CD4-positive, alpha-beta T cell treated with Interleukin-4 for 4 hours (primary cell): ENCODE results near the gene A2ML1.
"Not testable (repeated sequence)": the region's sequence is repeated elsewhere in the genome, so short reads cannot be mapped to it uniquely, and the experiment has no call there.

ENCODE experiments used
- DNase-seq: peaks from one replicate; pipeline ENCODE4 v3.0.0-alpha.2; 2020

The A2ML1 gene

DNA sequence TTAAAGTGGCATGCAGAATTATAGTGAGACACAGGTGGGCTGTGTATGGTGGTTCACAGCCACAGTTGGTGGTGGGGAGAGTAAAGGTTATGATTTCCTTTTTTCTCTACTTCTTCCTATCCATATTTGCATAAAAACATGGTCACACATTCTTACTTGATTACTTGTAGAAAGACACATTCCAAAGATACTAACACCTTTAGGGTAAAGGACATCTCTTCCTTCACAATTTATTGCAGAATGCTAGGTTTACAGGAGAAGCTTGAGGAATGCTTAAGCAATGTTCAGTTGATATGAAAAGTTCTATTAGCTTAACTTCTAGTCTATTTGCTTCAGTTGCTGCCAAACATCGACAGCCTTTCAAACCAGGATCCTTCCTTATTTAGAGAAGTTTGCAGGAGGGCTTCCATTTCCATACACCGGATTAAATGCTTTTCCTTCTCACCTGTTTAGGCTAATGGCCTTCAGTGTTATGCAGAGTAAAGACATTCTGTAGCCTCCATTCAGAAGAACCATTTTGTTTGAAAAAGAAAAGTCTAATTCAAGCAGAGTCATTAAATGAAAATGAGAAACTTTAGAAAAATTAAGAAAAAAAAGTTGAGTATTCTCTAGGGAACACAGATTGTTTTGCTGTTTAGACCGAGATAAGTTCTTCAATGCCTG lies 89.3 kb downstream of the A2ML1 start:
- no peak for DNase-seq

DNA sequence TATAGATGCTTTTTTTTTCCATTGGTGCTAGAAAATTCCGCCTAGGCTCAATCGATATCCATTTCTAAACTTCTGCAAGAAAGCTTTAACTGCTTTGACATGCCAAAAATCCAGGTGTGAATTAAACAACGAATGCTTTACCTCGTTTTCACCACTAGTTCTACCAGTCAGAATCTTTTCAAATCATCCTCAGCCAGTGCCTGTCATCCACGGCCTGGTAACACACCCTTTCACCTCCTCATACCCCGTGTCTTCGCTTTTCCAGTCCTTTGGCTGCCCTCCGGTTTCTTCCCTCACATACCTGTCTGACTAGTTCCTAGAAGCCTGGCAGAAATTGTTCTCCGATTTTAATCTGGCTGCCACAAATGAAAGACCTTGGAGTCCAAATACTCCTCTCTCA lies 90.5 kb downstream of the A2ML1 start:
- peak; percentile 29 for DNase-seq

DNA sequence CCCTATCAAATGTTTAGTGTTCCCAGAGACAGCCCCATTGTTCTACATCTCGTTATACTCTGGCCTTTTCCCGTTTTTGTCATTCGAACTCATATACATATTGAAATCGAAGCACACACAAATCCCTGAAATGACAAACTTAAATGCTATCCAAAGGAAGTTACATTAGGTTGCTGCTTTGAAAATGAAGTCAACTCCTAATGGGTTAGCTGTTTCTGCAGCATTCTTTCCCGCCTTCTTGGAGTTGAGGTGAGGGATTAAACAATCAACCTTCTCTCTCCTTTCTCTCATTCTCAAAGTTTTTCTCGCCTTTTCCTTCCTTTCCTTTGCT lies 91.2 kb downstream of the A2ML1 start:
- DNase-seq = no peak

DNA sequence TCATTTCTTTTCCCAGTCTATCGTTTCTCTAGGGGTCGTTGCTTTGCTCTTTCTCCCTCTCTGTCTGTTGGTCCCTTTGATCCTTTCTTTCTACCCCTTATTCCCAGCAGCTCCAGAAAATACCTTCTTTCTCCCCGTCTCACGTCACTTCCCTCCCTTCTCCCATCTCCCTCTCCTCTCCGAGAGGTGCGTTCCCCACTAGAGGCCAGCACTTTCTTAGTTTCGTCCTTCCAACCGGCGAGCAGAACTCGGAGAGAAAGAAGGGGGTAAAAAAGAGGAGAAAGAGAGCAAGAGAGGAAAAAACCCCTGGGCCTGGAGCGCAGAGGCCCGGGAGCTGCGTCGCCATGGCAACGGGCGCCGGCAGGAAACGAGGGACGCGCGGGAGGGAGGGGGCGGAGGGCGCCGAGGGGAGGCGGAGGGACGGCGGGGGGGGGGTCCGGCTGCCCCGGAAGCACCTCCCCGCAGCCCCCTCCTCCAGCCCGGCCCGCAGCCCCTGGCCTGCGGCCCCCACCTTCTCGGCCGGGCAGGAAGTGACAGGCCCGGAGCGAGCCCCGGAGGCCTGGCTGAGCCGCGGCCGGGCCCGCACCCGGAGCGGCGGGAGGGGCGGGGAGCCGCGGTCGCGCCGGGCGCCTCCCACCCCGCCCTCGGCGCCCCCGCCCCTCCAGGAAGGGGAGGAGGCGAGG lies 91.8 kb downstream of the A2ML1 start, which contains the start of gene PHC1:
Gene PHC1, plus strand, starts transcription at position 477 of the 683 bp plus-strand sequence. CDS start 3,169 bp downstream, outside the sequence.
- peak; percentile 77 for DNase-seq

DNA sequence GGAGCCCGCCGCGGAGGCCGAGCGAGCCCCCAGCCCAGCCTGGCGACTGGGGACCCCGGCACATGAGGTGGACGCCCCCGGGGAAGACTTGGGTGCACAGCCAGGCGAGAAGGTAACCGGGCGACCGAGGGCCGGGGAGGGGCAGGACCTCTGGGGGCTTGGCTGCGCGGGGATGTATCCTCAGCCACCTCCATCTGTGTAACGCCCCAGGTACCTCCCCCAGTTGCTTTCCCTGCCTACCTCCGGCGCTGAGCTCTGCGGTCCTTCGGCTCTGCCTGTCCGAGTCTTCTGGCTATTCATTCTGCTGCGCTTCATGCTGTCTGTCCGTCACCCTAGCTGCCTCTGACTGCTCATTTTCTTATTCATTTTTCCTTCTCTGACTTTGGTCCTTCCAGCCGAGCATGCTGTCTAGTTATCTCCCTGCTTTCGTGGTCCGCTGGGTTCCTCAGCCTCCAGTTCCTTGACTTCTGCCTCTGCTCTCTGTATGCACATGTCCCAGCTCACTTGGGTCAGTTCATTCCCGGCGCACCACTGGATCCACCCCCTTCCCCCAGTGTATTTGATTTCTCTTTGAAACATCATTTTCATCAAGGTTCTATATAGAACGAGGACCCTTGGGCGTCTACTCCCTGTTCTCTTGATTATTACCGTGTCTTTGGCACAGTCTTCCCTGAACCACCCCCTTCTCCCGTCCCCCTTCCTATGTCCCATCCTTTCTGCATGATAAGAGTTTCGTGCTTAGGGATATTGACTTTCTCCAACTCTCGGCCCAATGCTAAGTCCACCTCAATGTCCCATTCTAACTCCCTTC lies 92.5 kb downstream of the A2ML1 start:
- peak; percentile 66 for DNase-seq

DNA sequence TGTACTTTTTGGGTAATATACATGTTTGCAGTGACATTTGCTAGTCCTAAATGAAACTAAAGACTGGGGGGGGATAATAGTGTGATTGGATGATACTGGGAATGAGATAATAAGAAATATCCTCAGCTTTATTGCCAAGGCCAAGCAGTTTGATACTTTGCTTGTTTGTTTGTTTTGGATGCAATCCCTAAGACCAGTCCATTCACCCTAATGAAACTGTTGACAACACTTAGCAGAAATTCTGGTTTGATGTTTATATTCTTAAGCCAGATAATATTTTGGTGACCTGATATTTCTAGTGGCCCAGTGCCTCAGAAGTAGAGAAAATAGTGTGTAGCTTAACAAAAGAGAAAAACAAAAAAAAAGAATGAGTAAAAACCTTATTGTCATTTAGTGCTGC lies 93.7 kb downstream of the A2ML1 start:
- DNase-seq = no peak

DNA sequence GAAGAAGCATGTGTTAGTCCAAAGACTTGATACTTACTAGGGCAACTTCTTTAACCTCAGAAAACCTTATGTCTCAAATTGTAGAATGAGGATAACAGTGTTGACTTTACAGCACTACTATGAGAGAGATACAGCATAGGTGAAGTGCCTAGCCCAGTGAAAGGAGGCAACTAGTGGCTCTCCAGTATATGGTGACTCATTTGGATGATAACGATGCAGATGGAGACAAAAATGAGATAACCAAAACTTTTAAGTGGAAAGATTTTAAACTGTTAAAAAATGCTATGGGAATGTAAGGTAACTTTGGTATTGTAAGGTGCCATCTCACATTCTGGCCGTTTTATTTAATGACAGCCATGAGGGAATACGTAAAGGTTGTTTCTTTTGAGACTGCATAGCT lies 94.6 kb downstream of the A2ML1 start:
- DNase-seq = no peak

DNA sequence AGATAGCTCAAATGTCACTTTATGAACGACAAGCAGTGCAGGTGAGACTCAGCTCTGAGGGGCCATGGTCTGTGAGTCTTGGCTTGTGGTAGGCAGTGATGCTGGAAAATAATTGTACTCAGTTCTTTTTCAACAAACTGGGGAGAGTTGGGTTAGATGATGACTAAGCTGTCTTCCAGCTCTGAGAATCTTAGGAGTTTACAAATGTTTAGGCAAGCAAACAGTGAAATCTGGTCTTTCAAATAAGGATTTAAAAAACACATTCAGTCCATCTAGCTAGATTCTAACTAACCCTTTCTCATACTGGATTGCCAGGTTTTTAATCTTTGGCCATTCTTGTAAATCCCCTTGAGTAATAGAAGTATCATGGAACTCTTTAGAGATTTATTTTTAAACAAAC lies 95.3 kb downstream of the A2ML1 start:
- DNase-seq = no peak

DNA sequence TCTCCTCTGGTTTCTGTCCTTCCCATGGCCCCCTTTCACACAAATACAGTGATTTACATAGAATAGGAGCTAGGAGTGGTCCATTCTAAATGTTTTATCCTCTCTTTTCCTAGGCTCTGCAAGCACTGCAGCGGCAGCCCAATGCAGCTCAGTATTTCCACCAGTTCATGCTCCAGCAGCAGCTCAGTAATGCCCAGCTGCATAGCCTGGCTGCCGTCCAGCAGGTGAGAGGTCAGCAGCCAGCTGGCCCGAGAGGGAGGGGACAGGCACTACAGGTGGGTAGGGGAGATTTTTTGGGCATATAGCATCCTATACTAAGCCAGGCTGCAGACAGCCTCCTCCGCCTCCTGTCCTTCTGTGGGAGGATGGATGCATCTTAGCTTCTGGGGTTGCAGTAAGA lies 97.2 kb downstream of the A2ML1 start:
- not testable (repeated sequence) for DNase-seq

DNA sequence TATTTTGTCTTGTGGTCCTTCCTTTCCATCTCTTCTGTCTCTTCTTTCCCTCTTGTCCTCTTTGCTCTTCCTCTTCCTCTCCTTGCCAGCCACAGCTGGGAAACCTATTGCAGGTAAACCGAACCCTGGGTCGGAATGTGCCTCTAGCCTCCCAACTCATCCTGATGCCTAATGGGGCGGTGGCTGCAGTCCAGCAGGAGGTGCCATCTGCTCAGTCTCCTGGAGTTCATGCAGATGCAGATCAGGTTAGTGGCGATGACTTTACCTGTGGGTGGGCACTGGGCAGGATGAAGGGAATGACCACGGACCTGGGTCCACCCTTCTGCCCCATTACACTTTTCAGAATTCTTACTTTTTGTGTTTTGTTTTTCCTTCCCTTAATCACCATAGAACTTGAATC lies 100.1 kb downstream of the A2ML1 start:
- no peak for DNase-seq
